Measurements from ENCODE around the gene HCFC1R1. TPM values are rescaled to one million over a fixed set of nuclear protein-coding genes. Genes with fewer than 3 reads are reported as not detected.

HCFC1R1 gene
- total and polyA plus RNA-seq, 2 experiments from 2014 or later, result 30.2 to 192 TPM

DNA sequence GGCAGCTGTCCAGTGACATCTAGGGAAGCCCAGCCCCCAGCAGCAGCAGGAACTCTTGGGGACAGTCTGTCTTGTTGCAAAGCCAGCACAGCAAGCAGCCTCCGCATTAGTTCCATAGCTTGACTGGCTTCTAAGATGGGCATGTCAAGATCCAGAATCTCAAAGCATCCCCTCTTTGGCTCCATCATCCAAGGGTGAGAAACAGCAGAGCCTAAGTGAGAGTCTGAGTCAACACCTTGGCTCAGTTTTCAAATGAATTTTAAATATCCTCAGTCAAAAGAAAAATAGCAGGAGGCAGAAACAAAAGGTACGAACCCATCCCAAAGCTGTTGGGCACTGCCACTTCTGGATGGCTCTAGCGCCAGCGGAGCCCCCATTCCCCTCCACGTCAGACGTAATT, 8.8 kb downstream of the HCFC1R1 start:
- ATAC-seq, result no peak
- no peak overlapping the region; the same call in 1 of the 2 replicates for H3K27ac Mint-ChIP-seq

More for the DNA sequence above, 8.8 kb downstream of the HCFC1R1 start:
- H3K27me3 Mint-ChIP-seq (ENCODE audit: insufficient read depth, low read depth, poor library complexity), result peaks cover 52% of the 10 kb centered on the region
- Histone ChIP-seq H3K36me3 (ENCODE audit: insufficient read depth) (no peaks in the 10 kb centered on the region), H3K4me1 (ENCODE audit: insufficient read depth) (peaks cover 71% of the 10 kb centered on the region), H3K9me2 (ENCODE audit: insufficient read depth) (no peaks in the 10 kb centered on the region), H3F3A (replicated peaks; ENCODE audit: low read depth) (peaks cover 53% of the 10 kb centered on the region), H2AFZ (no peak overlapping the region), H3K79me2 (replicated peaks; ENCODE audit: insufficient read depth) (peaks cover 24% of the 10 kb centered on the region), H3K27ac (ENCODE audit: low read depth) (no peak overlapping the region), H3K4me3 (0 out of 2 replicates have a peak overlapping the region, but pooled peaks have one; percentile 26), H4K20me1 (replicated peaks; ENCODE audit: insufficient read depth) (peaks cover 25% of the 10 kb centered on the region), H3K27me3 (ENCODE audit: insufficient read depth) (peaks cover 11% of the 10 kb centered on the region), H3K4me2 (peak overlapping the region; percentile 88; the same call in 1 of the 2 replicates)
- no peak for DNase-seq (ENCODE audit: low spot score)
- H3K4me3 Mint-ChIP-seq, result peak overlapping the region; percentile 95
- no peak for TF ChIP-seq POLR2AphosphoS5 (IDR thresholded peaks at IDR 0.05; ENCODE audit: low read depth)
- TF ChIP-seq STAT1 (IDR thresholded peaks at IDR 0.05; ENCODE audit: unreplicated experiment), result no peak
- no peak for TF ChIP-seq EZH2 (IDR thresholded peaks at IDR 0.05; ENCODE audit: low read depth, unreplicated experiment)
- TF ChIP-seq JUNB (IDR thresholded peaks at IDR 0.05; ENCODE audit: unreplicated experiment), result no peak
- no peak for TF ChIP-seq CREB1 (CRISPR knock-in tag; IDR thresholded peaks at IDR 0.05; ENCODE audit: low read depth)
- no peak for TF ChIP-seq ZNF462 (CRISPR knock-in tag; IDR thresholded peaks at IDR 0.05)
- TF ChIP-seq, protein P1, sequence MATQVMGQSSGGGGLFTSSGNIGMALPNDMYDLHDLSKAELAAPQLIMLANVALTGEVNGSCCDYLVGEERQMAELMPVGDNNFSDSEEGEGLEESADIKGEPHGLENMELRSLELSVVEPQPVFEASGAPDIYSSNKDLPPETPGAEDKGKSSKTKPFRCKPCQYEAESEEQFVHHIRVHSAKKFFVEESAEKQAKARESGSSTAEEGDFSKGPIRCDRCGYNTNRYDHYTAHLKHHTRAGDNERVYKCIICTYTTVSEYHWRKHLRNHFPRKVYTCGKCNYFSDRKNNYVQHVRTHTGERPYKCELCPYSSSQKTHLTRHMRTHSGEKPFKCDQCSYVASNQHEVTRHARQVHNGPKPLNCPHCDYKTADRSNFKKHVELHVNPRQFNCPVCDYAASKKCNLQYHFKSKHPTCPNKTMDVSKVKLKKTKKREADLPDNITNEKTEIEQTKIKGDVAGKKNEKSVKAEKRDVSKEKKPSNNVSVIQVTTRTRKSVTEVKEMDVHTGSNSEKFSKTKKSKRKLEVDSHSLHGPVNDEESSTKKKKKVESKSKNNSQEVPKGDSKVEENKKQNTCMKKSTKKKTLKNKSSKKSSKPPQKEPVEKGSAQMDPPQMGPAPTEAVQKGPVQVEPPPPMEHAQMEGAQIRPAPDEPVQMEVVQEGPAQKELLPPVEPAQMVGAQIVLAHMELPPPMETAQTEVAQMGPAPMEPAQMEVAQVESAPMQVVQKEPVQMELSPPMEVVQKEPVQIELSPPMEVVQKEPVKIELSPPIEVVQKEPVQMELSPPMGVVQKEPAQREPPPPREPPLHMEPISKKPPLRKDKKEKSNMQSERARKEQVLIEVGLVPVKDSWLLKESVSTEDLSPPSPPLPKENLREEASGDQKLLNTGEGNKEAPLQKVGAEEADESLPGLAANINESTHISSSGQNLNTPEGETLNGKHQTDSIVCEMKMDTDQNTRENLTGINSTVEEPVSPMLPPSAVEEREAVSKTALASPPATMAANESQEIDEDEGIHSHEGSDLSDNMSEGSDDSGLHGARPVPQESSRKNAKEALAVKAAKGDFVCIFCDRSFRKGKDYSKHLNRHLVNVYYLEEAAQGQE (IDR thresholded peaks at IDR 0.05; ENCODE audit: unreplicated experiment), result no peak
- no peak for TF ChIP-seq EZH2phosphoT487 (IDR thresholded peaks at IDR 0.05; ENCODE audit: unreplicated experiment)
- TF ChIP-seq NANOG (IDR thresholded peaks at IDR 0.05; ENCODE audit: borderline replicate concordance), result no peak
- TF ChIP-seq, protein P2, sequence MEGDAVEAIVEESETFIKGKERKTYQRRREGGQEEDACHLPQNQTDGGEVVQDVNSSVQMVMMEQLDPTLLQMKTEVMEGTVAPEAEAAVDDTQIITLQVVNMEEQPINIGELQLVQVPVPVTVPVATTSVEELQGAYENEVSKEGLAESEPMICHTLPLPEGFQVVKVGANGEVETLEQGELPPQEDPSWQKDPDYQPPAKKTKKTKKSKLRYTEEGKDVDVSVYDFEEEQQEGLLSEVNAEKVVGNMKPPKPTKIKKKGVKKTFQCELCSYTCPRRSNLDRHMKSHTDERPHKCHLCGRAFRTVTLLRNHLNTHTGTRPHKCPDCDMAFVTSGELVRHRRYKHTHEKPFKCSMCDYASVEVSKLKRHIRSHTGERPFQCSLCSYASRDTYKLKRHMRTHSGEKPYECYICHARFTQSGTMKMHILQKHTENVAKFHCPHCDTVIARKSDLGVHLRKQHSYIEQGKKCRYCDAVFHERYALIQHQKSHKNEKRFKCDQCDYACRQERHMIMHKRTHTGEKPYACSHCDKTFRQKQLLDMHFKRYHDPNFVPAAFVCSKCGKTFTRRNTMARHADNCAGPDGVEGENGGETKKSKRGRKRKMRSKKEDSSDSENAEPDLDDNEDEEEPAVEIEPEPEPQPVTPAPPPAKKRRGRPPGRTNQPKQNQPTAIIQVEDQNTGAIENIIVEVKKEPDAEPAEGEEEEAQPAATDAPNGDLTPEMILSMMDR (conservative IDR thresholded peaks at IDR 0.05; ENCODE audit: low read depth in 2 of 2), result no peak
- no peak for TF ChIP-seq ZNF114 (CRISPR knock-in tag; IDR thresholded peaks at IDR 0.05)
- TF ChIP-seq ZNF331 (CRISPR knock-in tag; IDR thresholded peaks at IDR 0.05; ENCODE audit: low read depth), result no peak
- TF ChIP-seq ETS1 (IDR thresholded peaks at IDR 0.05), result no peak
- H3K4me1 Mint-ChIP-seq, result peaks cover 54% of the 10 kb centered on the region
- peaks cover 34% of the 10 kb centered on the region for H3K36me3 Mint-ChIP-seq (ENCODE audit: low read depth)
- peaks cover 7% of the 10 kb centered on the region; the same call in 2 of the 3 replicates for H3K9me3 Mint-ChIP-seq

Measured in GM23338 (cell line).